Right atrium auricular region (tissue), 2 donors: ENCODE measurements around the gene INTS11. TPM values are rescaled to one million over a fixed set of nuclear protein-coding genes. Genes with fewer than 3 reads are reported as not detected.
A peak's percentile ranks its signal among the peaks of the same experiment; 100 is the strongest.

Experiments used
- DNase-seq: peaks from one replicate; pipeline ENCODE4 v3.0.0-alpha.2; 2019; ENCODE audit warnings: low spot score
- H3K27ac ChIP-seq, 2 donors: fragments of 200-600 bp; sonication (generic); 1 replicate in 1 of 2; 2 replicates in 1 of 2; pipeline ENCODE4 v1.5.1; 2016 to 2019
- H3K27me3 ChIP-seq, 2 donors: fragments of 200-600 bp; sonication (generic); one replicate each; pipeline versions ENCODE4 v1.5.1 to v1.6.0; 2017 to 2019
- H3K36me3 ChIP-seq: fragments of 200-600 bp; sonication (generic); one replicate; pipeline ENCODE4 v1.5.1; 2016
- H3K4me1 ChIP-seq, 2 donors: fragments of 200-600 bp; sonication (generic); one replicate each; pipeline versions ENCODE4 v1.5.1 to v1.6.0; 2017 to 2019
- H3K4me3 ChIP-seq, 2 donors: fragments of 200-600 bp; sonication (generic); 1 replicate in 1 of 2; 2 replicates in 1 of 2; pipeline ENCODE4 v1.5.1; 2017 to 2019; ENCODE audit warnings: mild to moderate bottlenecking in 1 of 2, moderate library complexity in 1 of 2
- H3K9me3 ChIP-seq, 2 donors: fragments of 200-600 bp; sonication (generic); one replicate each; pipeline ENCODE4 v1.5.1; 2019
- total RNA-seq, 2 donors: library from RNA; depleted of rRNA; stranded (reverse); fragments of >200 nt; gene quantifications; one replicate each; pipeline ENCODE4 v1.1.0, GENCODE V29; 2016
- TF ChIP-seq, protein P1 (sequence below), 2 donors: fragments of 200-600 bp; sonication (generic); IDR thresholded peaks; one replicate each; pipeline ENCODE4 v1.5.1; 2019; ENCODE audit warnings: antibody characterized with exemption in 2 of 2

Gene INTS11
- total RNA-seq, 2 donors from 2014 or later = 59.6 to 65.2 TPM

GRCh38 chr1:1313500-1314236 lies 10.8 kb downstream of the INTS11 start:
- peaks cover 0 to 23% of the 10 kb centered on the region in 2 donors for H3K4me1 ChIP-seq
- no peak overlapping the region for H3K27ac ChIP-seq
- no peaks in the 10 kb centered on the region for H3K27me3 ChIP-seq
- H3K9me3 ChIP-seq = no peaks in the 10 kb centered on the region
- no peak overlapping the region for H3K4me3 ChIP-seq
- TF ChIP-seq, protein P1, sequence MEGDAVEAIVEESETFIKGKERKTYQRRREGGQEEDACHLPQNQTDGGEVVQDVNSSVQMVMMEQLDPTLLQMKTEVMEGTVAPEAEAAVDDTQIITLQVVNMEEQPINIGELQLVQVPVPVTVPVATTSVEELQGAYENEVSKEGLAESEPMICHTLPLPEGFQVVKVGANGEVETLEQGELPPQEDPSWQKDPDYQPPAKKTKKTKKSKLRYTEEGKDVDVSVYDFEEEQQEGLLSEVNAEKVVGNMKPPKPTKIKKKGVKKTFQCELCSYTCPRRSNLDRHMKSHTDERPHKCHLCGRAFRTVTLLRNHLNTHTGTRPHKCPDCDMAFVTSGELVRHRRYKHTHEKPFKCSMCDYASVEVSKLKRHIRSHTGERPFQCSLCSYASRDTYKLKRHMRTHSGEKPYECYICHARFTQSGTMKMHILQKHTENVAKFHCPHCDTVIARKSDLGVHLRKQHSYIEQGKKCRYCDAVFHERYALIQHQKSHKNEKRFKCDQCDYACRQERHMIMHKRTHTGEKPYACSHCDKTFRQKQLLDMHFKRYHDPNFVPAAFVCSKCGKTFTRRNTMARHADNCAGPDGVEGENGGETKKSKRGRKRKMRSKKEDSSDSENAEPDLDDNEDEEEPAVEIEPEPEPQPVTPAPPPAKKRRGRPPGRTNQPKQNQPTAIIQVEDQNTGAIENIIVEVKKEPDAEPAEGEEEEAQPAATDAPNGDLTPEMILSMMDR (IDR thresholded peaks at IDR 0.05) = no peak
- no peak for DNase-seq
- H3K36me3 ChIP-seq = peaks cover 55% of the 10 kb centered on the region

DNA sequence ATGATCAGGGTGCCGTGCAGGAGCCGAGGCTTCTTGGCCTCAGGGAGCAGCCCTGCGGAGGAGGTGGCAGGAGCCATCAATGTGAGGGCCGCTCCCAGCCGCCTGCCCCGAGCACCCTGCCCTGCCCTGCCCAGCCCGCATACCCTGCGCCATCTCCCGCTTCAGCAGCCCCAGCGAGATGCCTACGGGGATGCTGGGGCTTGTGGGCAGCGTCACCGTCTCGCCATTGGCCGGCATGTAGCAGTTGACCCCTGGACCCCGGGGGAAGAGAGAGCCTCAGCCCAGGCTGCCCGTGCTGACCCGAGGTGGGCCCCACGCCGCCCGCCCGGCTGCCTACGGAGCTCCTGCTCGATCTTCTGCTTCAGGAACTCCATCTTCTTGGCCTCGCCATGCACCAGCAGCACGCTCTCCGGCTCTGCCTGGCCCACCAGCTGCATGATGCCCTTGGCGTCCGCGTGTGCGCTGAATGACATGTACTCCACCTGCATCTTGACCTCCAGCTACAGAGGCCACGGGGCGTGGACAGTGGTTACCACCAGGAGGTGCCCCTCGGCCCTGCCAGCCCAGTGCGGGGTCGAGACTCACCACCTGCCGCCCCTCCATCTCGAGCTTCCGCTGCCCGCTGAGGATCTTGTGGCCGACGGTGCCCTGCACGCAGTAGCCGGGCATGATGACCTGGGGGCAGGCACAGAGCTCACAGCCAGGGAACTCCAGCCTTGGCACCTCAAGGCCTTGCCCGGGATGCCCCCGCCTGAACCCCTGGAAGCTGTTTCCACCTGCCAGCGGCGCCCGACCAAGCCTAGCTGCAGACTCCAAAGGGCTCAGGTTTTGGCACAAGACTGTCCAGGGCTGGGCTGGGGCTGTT lies 11.8 kb downstream of the INTS11 start:
- Histone ChIP-seq H3K36me3 (peaks cover 55% of the 10 kb centered on the region), H3K9me3 (no peaks in the 10 kb centered on the region), H3K4me1 (peaks cover 0 to 19% of the 10 kb centered on the region in 2 donors), H3K4me3 (no peak overlapping the region), H3K27me3 (no peaks in the 10 kb centered on the region), H3K27ac (no peak overlapping the region)
- TF ChIP-seq, protein P1 (IDR thresholded peaks at IDR 0.05) = no peak
- no peak for DNase-seq

GRCh38 chr1:1311107-1312104 lies 13.1 kb downstream of the INTS11 start:
- H3K4me1 ChIP-seq = peaks cover 0 to 24% of the 10 kb centered on the region in 2 donors

GRCh38 chr1:1310476-1311053 lies 13.9 kb downstream of the INTS11 start:
- no peak overlapping the region for H3K4me3 ChIP-seq
- no peaks in the 10 kb centered on the region for H3K27me3 ChIP-seq
- TF ChIP-seq, protein P1 (IDR thresholded peaks at IDR 0.05) = no peak
- peaks cover 43% of the 10 kb centered on the region for H3K36me3 ChIP-seq
- no peaks in the 10 kb centered on the region for H3K9me3 ChIP-seq
- peaks cover 0 to 32% of the 10 kb centered on the region in 2 donors for H3K4me1 ChIP-seq
- DNase-seq = no peak
- H3K27ac ChIP-seq = no peak overlapping the region

More at GRCh38 chr1:1311107-1312104, 13.1 kb downstream of the INTS11 start:
- H3K9me3 ChIP-seq = no peaks in the 10 kb centered on the region
- no peaks in the 10 kb centered on the region for H3K27me3 ChIP-seq
- H3K27ac ChIP-seq = no peak overlapping the region
- no peak for DNase-seq
- no peak overlapping the region for H3K4me3 ChIP-seq
- H3K36me3 ChIP-seq = peaks cover 48% of the 10 kb centered on the region
- TF ChIP-seq, protein P1 (IDR thresholded peaks at IDR 0.05) = no peak

GRCh38 chr1:1310109-1310385 lies 14.4 kb downstream of the INTS11 start:
- H3K36me3 ChIP-seq = peaks cover 39% of the 10 kb centered on the region
- no peaks in the 10 kb centered on the region for H3K27me3 ChIP-seq
- TF ChIP-seq, protein P1 (IDR thresholded peaks at IDR 0.05) = no peak
- DNase-seq = no peak
- peaks cover 0 to 37% of the 10 kb centered on the region in 2 donors for H3K4me1 ChIP-seq
- H3K9me3 ChIP-seq = no peaks in the 10 kb centered on the region
- peak overlapping the region in 1 of 2 donors; percentile 95 for H3K27ac ChIP-seq
- no peak overlapping the region for H3K4me3 ChIP-seq
